Lower leg skin (tissue), 4 donors: ENCODE results near the gene PCSK6. TPM values are rescaled to one million over a fixed set of nuclear protein-coding genes. Genes with fewer than 3 reads are reported as not detected.

Experiments
- DNase-seq, 2 donors: peaks; one replicate each; pipeline ENCODE4 v3.0.0-alpha.2; 2019; ENCODE audit warnings: low spot score in 2 of 2
- H3K4me3 ChIP-seq: fragments of 200-600 bp; sonication (generic); 2 replicates; pipeline ENCODE4 v1.5.1; 2017; ENCODE audit warnings: mild to moderate bottlenecking, low read depth; ENCODE audit not compliant: poor library complexity, severe bottlenecking
- CTCF ChIP-seq, 3 donors: fragments of 450-650 bp; IDR thresholded peaks; one replicate each; pipeline ENCODE4 v1.5.1; 2016; ENCODE audit warnings: antibody characterized with exemption in 3 of 3, mild to moderate bottlenecking in 3 of 3, moderate library complexity in 2 of 3
- POLR2A ChIP-seq, 2 donors: fragments of 450-650 bp; IDR thresholded peaks; one replicate each; pipeline ENCODE4 v1.6.1; 2016 to 2017; ENCODE audit warnings: antibody characterized with exemption in 2 of 2, mild to moderate bottlenecking in 1 of 2, moderate library complexity in 1 of 2
- WGBS, 2 donors: methylation state at CpG; one replicate each; pipeline ENCODE4 v1.1.5; 2018; 5-methylcytosine and 5-hydroxymethylcytosine counted together
- intact Hi-C: fragments of 100-400 bp; cut with DNase I; formaldehyde crosslinking; loops from one replicate; pipeline ENCODE4 v1.15.0; 2023; ENCODE audit warnings: low total_unique reads
- total RNA-seq, 4 donors: library from RNA; depleted of rRNA; stranded (reverse); fragments of >200 nt; gene quantifications; one replicate each; pipeline ENCODE4 v1.1.0, GENCODE V29; 2016

The PCSK6 gene
- total RNA-seq, 4 donors from 2014 or later: 20.1 to 45.4 (median 30.4) TPM

DNA sequence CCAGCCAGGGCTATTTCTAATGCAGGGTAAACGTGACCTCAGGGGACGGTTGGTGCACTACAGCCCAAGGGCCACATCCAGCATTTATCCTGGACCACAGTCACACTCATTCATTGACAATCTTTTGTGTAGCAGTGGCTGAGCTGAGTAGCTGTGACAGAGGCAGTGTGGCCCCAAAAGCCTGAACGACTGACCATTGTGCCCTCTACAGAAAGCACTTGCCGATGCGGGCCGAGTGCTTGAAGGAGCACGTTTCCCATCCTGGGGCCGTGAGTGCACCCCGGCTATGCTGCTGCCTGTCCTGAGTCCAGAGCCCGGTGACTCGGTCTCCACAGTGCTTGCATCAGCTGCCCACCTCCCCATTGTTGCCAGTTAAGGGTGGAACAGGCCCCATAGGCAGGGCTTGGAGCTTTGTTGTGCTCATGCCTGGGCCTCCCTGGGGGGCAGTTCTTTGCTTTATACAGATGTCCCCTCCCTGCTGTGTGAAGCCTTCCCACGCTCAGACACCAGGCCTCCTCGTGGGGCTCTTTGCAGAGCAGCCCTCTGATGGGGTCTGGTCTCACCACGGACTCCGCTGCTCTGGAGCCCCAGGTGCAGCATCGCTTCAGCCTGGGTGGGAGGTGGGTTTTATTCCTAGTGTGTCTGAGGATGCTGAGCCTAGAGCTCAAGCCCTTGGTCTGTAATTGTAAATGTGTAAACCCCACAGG is 181.5 kb downstream of the PCSK6 start:
- DNase-seq: peak in 1 of 2 donors; percentile 66
- H3K4me3 ChIP-seq: no peak overlapping the region
- no peak for TF ChIP-seq CTCF (IDR thresholded peaks at IDR 0.05)
- TF ChIP-seq POLR2A (IDR thresholded peaks at IDR 0.05): no peak
- intact Hi-C loops: no loop called here
- 83 to 90% methylated on average over 16 of the region's 16 CpGs for WGBS, 2 donors

DNA sequence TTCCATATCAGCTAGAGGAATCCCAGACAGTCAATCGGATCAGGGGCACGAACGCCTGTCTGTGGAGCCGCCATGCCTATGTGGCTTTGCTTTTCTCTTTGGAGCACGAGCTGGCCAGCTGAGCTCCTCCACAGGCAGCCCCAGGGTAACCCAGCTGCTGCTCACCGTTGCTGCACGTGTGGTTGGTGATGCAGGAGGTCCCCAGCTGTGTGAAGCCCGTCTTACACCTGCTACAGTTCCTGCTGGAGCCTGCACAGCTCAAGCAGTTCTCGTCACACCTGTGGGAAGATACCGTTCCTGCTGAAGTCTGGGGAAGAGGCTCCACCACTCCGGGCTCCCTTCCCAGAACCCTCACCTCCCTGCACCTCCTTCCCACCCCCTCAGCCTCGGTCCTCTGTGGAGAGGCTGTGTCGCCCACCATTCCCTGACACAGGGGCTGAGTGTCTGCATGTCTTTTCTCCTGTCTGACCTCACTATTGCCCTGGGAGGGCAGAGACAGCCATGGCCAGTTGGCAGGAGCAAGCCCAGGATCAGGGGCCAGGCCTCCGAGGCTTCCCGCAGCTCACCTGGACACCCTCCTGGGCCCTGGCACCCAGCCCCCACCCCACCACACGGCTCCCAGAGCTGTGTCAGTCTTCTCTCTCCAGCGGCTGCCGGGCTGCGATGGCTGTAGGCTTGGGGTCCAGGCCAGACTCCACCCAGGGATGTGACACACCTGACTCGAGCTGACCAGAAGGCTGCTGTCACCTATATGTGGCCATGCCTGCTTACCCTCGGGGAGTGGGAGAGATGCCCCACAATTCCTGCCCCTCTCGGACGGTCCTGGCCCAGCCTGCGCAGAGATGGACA is 182.2 kb downstream of the PCSK6 start:
- no peak overlapping the region for H3K4me3 ChIP-seq
- intact Hi-C loops: no loop called here
- TF ChIP-seq CTCF (IDR thresholded peaks at IDR 0.05) (no peak), POLR2A (IDR thresholded peaks at IDR 0.05) (no peak)
- DNase-seq: peak in 1 of 2 donors; percentile 83
- 72 to 73% methylated on average over 23 to 24 of the region's 24 CpGs for WGBS, 2 donors

DNA sequence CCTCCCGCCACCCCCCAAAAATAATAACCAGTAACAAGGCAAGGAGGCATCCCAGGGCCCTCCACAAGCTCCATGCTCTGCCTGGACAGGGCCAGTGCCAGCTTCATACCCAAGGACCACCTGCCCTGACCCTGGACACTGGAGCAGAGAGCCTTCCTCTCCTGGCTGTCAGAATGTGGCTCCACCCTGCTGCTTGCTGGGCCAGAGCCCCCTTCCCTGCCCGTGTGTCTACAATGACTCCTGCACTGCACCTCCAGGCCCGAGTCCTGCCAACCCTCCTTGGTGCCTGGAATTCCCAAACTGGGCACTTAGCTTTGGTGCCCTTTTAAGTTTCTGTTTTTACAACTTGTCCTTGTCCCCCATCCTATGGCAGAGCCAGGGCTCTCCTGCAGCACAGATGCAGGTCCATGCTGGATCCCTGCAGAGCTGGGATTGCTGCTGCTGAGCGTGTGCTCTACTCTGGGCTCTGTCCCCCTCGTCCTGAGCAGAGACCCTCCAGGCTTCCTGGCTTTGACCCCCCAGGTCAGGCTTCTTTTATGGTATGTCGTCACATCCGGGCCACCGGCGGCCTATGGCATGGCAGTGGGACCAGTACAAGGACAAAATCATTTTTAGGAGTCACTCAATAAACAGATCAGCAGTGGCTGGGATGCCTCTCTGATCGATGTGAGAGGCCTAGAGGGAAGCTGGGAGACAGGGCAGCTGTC is 183.0 kb downstream of the PCSK6 start:
- intact Hi-C loops: no loop called here
- 77 to 78% methylated on average over 10 of the region's 10 CpGs for WGBS, 2 donors
- peak in 1 of 2 donors; percentile 79 for DNase-seq
- no peak overlapping the region for H3K4me3 ChIP-seq
- TF ChIP-seq CTCF (IDR thresholded peaks at IDR 0.05) (no peak), POLR2A (IDR thresholded peaks at IDR 0.05) (no peak)

- WGBS, 2 donors: 88 to 91% methylated on average over 8 of the region's 8 CpGs
- DNase-seq: peak in 1 of 2 donors; percentile 70
- H3K4me3 ChIP-seq: no peak overlapping the region
- intact Hi-C loops: no loop called here
- no peak for TF ChIP-seq POLR2A (IDR thresholded peaks at IDR 0.05)
- TF ChIP-seq CTCF (IDR thresholded peaks at IDR 0.05): no peak
Observed at GRCh38 chr15:101305820-101306255, 183.7 kb downstream of the PCSK6 start.

DNA sequence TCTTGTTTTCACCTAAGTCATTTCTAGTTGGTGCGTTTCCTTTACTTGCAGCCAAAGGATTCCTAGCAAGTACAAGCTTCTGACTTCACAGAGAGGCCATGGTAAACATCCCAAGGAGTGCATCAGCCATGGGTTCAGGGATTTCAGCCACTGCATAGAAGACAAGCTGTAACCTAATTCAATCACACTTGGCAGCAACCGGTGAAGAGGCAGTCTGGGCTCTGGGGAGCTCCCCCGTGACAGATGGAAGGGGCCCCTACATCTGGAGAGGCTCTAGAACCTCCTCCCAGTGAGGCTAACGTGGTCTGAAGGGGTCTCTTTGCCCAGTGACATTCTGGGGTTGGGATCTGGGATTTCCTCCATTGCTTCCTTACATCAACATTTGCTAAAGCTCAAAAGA is 186.1 kb downstream of the PCSK6 start:
- WGBS, 2 donors: 67 to 71% methylated on average over 4 of the region's 4 CpGs
- intact Hi-C loops: loop anchor here (5.0 kb wide), 1 partner anchor 334 kb away; no protein-coding TSS in a partner anchor
- no peak for TF ChIP-seq POLR2A (IDR thresholded peaks at IDR 0.05)
- TF ChIP-seq CTCF (IDR thresholded peaks at IDR 0.05): no peak
- H3K4me3 ChIP-seq: no peak overlapping the region
- DNase-seq: peak in 1 of 2 donors; percentile 61
